Gastroesophageal sphincter (tissue), 3 donors: ENCODE measurements around the gene SPEN.

ENCODE experiments used
- EP300 ChIP-seq: sonication (generic); formaldehyde crosslinking; IDR thresholded peaks from one replicate; pipeline ENCODE4 v1.6.1; 2017; ENCODE audit warnings: antibody characterized with exemption, mild to moderate bottlenecking
- POLR2A ChIP-seq, 2 donors: fragments of 450-650 bp; IDR thresholded peaks; one replicate each; pipeline ENCODE4 v1.6.1; 2017; ENCODE audit warnings: antibody characterized with exemption in 2 of 2, mild to moderate bottlenecking in 2 of 2, moderate library complexity in 1 of 2
- POLR2AphosphoS5 ChIP-seq: sonication (generic); formaldehyde crosslinking; IDR thresholded peaks from one replicate; pipeline ENCODE4 v1.6.1; 2017; ENCODE audit warnings: antibody characterized with exemption
- TF ChIP-seq, protein P1 (sequence below), 4 experiments: fragments of 200-600 bp in 2 of 4; fragments of 450-650 bp in 2 of 4; sonication (generic) in 1 of 4; IDR thresholded peaks; one replicate each; pipeline ENCODE4 v1.5.1; 2017 to 2019; ENCODE audit warnings: antibody characterized with exemption in 4 of 4, mild to moderate bottlenecking in 2 of 4, moderate library complexity in 2 of 4

DNA sequence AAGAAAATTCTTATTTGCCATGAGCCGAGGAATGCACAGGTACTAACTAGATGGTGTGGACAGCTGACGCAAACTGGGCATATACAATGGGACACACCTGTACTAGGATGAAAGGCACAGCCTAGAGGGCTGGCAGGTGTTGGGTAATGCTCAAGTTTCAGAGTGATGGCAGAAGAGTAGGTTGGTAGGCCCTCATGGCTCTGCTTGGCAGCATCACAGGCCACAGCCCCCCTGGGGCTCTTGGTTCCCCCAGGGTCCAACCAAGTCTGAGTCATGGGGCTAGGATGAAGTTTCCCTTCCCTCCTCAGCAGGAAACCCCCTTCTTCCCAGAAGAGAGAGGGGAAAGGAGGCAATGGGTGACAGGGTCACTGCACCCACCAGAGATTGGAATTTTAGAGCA lies 35.2 kb downstream of the SPEN start:
- TF ChIP-seq, protein P1, sequence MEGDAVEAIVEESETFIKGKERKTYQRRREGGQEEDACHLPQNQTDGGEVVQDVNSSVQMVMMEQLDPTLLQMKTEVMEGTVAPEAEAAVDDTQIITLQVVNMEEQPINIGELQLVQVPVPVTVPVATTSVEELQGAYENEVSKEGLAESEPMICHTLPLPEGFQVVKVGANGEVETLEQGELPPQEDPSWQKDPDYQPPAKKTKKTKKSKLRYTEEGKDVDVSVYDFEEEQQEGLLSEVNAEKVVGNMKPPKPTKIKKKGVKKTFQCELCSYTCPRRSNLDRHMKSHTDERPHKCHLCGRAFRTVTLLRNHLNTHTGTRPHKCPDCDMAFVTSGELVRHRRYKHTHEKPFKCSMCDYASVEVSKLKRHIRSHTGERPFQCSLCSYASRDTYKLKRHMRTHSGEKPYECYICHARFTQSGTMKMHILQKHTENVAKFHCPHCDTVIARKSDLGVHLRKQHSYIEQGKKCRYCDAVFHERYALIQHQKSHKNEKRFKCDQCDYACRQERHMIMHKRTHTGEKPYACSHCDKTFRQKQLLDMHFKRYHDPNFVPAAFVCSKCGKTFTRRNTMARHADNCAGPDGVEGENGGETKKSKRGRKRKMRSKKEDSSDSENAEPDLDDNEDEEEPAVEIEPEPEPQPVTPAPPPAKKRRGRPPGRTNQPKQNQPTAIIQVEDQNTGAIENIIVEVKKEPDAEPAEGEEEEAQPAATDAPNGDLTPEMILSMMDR (IDR thresholded peaks at IDR 0.05), result no peak
- no peak for TF ChIP-seq EP300
- no peak for TF ChIP-seq POLR2AphosphoS5
- TF ChIP-seq POLR2A (IDR thresholded peaks at IDR 0.05), result no peak
